HepG2 (cell line): ENCODE measurements around the gene MRPL57. TPM values are rescaled to one million over a fixed set of nuclear protein-coding genes. Genes with fewer than 3 reads are reported as not detected.

Experiments used
- DNMT3B ChIP-seq: conservative IDR thresholded peaks from 2 replicates; pipeline ENCODE4 v1.6.1; 2016; ENCODE audit warnings: missing biosample characterization, control low read depth
- EP300 ChIP-seq, 3 experiments: sonication (generic) in 1 of 3; formaldehyde crosslinking in 1 of 3; IDR thresholded peaks; 2 replicates each; pipeline versions ENCODE4 v1.5.1 to v1.6.1; 2011 to 2020; ENCODE audit warnings: low read depth in 2 of 3, low read length in 2 of 3, borderline replicate concordance in 1 of 3, improper control_type of control experiment in 1 of 3, mild to moderate bottlenecking in 1 of 3, missing genetic modification reagents in 1 of 3, moderate library complexity in 1 of 3
- KDM6A ChIP-seq: IDR thresholded peaks from 2 replicates; pipeline ENCODE4 v1.6.1; 2016; ENCODE audit warnings: low read depth
- RFXAP ChIP-seq: sonication (generic); formaldehyde crosslinking; IDR thresholded peaks from 2 replicates; pipeline ENCODE4 v1.4.0; 2020; ENCODE audit warnings: missing genetic modification reagents, borderline replicate concordance
- SRSF9 ChIP-seq: fragments of 200-400 bp; formaldehyde crosslinking; IDR thresholded peaks from 2 replicates; pipeline ENCODE4 v1.6.1; 2018; ENCODE audit warnings: borderline replicate concordance, mild to moderate bottlenecking, low read depth, low read length; ENCODE audit not compliant: insufficient read depth, poor library complexity, severe bottlenecking
- TCF7L2 ChIP-seq: IDR thresholded peaks from 2 replicates; pipeline ENCODE4 v1.6.1; 2011; ENCODE audit warnings: mild to moderate bottlenecking, low read depth, low read length, moderate library complexity
- ZMAT3 ChIP-seq: sonication (generic); formaldehyde crosslinking; conservative IDR thresholded peaks from 2 replicates; pipeline ENCODE4 v1.7.0; 2021; ENCODE audit warnings: missing genetic modification reagents
- ZNF24 ChIP-seq: fragments of 450-650 bp; IDR thresholded peaks from 2 replicates; pipeline ENCODE4 v1.6.1; 2017; ENCODE audit warnings: antibody characterized with exemption, mild to moderate bottlenecking
- polyA plus RNA-seq, 8 experiments: library from polyadenylated mRNA; depleted of rRNA in 3 of 8; stranded (reverse) in 7 of 8; unstranded in 1 of 8; fragments of >200 nt; fragmentation: Illumina TruSeq in 4 of 8; extraction: Trizol in 4 of 8; gene quantifications; 2 replicates each; pipeline versions ENCODE4 v1.2.1 to v1.2.3, GENCODE V29; 2011 to 2016; ENCODE audit warnings: low read depth in 4 of 8, missing spikeins in 1 of 8, mixed read lengths in 1 of 8; ENCODE audit not compliant: insufficient read depth in 1 of 8
- total RNA-seq, 5 experiments: library from RNA; depleted of rRNA; stranded (reverse); fragments of >200 nt; fragmentation: Illumina TruSeq; extraction: Trizol; gene quantifications; 2 replicates each; pipeline ENCODE4 v1.2.3, GENCODE V29; 2016; ENCODE audit warnings: low read depth in 1 of 5
- TF ChIP-seq, protein P1 (sequence below): sonication (generic); formaldehyde crosslinking; IDR thresholded peaks from 2 replicates; pipeline ENCODE4 v1.4.0; 2020; ENCODE audit warnings: mild to moderate bottlenecking, missing genetic modification reagents
- TF ChIP-seq, protein P2 (sequence below): sonication (generic); formaldehyde crosslinking; IDR thresholded peaks from 2 replicates; pipeline ENCODE4 v1.4.0; 2020; ENCODE audit warnings: mild to moderate bottlenecking, missing genetic modification reagents
- TF ChIP-seq, protein P3 (sequence below): sonication (generic); formaldehyde crosslinking; IDR thresholded peaks from 2 replicates; pipeline ENCODE4 v1.8.0; 2022; ENCODE audit warnings: mild to moderate bottlenecking, missing genetic modification reagents, moderate library complexity
- TF ChIP-seq, protein P4 (sequence below): sonication (generic); formaldehyde crosslinking; IDR thresholded peaks from 2 replicates; pipeline ENCODE4 v1.5.0; 2020; ENCODE audit warnings: mild to moderate bottlenecking, missing genetic modification reagents
- TF ChIP-seq, protein P5 (sequence below): sonication (generic); formaldehyde crosslinking; IDR thresholded peaks from 2 replicates; pipeline ENCODE4; 2020; ENCODE audit warnings: missing genetic modification reagents, mild to moderate bottlenecking, borderline replicate concordance
- TF ChIP-seq, protein P6 (sequence below): sonication (generic); formaldehyde crosslinking; IDR thresholded peaks from 2 replicates; pipeline ENCODE4 v1.4.0; 2020; ENCODE audit warnings: missing genetic modification reagents, borderline replicate concordance

MRPL57 gene
- total and polyA plus RNA-seq, 2 of the 13 experiments (the other 11 are each of a cell fraction or from before 2014, with no cell fraction given), result 19.5 to 35.2 TPM

DNA sequence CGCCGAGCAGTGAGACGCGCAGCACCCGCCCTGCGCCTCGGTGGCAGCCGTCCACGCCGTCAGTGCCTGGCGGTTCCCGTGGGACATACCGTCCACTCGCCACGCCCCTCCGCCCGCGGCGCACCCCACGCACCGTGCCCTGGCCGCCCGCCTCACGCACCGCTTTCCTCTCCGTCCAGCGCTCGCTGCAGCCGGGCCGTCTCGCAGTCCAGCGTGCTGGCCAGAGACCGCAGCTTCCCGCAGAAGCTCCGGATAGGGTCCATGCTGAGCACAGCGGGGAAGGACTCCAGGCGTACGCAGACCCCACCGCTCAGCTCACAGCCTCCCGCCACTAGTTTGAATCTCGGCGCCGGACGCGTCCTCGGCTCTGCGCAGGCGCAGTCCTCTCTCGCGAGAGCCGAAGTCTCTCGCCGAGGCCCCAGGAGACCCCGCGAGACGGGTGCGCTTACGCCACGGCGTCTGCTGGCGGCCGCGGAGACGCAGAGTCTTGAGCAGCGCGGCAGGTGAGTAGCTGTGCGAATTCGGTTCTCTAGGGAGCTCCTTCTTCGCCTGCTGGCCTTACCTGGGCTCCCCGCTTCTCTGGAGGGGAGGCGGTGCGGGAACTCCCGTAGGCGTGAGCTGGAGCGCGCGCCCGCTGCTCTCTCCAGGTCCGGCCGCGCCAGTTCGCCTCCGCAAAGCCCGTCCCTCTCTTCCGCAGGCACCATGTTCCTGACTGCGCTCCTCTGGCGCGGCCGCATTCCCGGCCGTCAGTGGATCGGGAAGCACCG, at the start of gene MRPL57, which contains the start of gene SKA3 (continued):
- TF ChIP-seq, protein P1, sequence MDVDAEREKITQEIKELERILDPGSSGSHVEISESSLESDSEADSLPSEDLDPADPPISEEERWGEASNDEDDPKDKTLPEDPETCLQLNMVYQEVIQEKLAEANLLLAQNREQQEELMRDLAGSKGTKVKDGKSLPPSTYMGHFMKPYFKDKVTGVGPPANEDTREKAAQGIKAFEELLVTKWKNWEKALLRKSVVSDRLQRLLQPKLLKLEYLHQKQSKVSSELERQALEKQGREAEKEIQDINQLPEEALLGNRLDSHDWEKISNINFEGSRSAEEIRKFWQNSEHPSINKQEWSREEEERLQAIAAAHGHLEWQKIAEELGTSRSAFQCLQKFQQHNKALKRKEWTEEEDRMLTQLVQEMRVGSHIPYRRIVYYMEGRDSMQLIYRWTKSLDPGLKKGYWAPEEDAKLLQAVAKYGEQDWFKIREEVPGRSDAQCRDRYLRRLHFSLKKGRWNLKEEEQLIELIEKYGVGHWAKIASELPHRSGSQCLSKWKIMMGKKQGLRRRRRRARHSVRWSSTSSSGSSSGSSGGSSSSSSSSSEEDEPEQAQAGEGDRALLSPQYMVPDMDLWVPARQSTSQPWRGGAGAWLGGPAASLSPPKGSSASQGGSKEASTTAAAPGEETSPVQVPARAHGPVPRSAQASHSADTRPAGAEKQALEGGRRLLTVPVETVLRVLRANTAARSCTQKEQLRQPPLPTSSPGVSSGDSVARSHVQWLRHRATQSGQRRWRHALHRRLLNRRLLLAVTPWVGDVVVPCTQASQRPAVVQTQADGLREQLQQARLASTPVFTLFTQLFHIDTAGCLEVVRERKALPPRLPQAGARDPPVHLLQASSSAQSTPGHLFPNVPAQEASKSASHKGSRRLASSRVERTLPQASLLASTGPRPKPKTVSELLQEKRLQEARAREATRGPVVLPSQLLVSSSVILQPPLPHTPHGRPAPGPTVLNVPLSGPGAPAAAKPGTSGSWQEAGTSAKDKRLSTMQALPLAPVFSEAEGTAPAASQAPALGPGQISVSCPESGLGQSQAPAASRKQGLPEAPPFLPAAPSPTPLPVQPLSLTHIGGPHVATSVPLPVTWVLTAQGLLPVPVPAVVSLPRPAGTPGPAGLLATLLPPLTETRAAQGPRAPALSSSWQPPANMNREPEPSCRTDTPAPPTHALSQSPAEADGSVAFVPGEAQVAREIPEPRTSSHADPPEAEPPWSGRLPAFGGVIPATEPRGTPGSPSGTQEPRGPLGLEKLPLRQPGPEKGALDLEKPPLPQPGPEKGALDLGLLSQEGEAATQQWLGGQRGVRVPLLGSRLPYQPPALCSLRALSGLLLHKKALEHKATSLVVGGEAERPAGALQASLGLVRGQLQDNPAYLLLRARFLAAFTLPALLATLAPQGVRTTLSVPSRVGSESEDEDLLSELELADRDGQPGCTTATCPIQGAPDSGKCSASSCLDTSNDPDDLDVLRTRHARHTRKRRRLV (CRISPR knock-in tag), result 0 out of 2 replicates have a peak, but pooled peaks have one; percentile 40
- TF ChIP-seq, protein P2, sequence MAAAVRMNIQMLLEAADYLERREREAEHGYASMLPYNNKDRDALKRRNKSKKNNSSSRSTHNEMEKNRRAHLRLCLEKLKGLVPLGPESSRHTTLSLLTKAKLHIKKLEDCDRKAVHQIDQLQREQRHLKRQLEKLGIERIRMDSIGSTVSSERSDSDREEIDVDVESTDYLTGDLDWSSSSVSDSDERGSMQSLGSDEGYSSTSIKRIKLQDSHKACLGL (CRISPR knock-in tag), result peak; percentile 89
- TF ChIP-seq SRSF9 (no peak), EP300 (IDR thresholded peaks at IDR 0.05; ENCODE audit: low read depth in 2 of 2, low read length in 2 of 2) (no peak), EP300 (CRISPR knock-in tag; IDR thresholded peaks at IDR 0.05; ENCODE audit: borderline replicate concordance) (0 out of 2 replicates have a peak, but pooled peaks have one; percentile 5), RFXAP (CRISPR knock-in tag) (no peak), ZNF24 (no peak), DNMT3B (0 out of 2 replicates have a peak, but pooled peaks have one; percentile 76), TCF7L2 (no peak), KDM6A (CRISPR knock-in tag) (no peak), ZMAT3 (CRISPR knock-in tag) (no peak; the same call in 1 of the 2 replicates)
- TF ChIP-seq, protein P3, sequence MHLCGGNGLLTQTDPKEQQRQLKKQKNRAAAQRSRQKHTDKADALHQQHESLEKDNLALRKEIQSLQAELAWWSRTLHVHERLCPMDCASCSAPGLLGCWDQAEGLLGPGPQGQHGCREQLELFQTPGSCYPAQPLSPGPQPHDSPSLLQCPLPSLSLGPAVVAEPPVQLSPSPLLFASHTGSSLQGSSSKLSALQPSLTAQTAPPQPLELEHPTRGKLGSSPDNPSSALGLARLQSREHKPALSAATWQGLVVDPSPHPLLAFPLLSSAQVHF, result peak; percentile 95
- TF ChIP-seq, protein P4, sequence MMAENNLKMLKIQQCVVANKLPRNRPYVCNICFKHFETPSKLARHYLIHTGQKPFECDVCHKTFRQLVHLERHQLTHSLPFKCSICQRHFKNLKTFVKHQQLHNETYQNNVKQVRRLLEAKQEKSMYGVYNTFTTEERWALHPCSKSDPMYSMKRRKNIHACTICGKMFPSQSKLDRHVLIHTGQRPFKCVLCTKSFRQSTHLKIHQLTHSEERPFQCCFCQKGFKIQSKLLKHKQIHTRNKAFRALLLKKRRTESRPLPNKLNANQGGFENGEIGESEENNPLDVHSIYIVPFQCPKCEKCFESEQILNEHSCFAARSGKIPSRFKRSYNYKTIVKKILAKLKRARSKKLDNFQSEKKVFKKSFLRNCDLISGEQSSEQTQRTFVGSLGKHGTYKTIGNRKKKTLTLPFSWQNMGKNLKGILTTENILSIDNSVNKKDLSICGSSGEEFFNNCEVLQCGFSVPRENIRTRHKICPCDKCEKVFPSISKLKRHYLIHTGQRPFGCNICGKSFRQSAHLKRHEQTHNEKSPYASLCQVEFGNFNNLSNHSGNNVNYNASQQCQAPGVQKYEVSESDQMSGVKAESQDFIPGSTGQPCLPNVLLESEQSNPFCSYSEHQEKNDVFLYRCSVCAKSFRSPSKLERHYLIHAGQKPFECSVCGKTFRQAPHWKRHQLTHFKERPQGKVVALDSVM (CRISPR knock-in tag), result no peak; the same call in 1 of the 2 replicates
- TF ChIP-seq, protein P5, sequence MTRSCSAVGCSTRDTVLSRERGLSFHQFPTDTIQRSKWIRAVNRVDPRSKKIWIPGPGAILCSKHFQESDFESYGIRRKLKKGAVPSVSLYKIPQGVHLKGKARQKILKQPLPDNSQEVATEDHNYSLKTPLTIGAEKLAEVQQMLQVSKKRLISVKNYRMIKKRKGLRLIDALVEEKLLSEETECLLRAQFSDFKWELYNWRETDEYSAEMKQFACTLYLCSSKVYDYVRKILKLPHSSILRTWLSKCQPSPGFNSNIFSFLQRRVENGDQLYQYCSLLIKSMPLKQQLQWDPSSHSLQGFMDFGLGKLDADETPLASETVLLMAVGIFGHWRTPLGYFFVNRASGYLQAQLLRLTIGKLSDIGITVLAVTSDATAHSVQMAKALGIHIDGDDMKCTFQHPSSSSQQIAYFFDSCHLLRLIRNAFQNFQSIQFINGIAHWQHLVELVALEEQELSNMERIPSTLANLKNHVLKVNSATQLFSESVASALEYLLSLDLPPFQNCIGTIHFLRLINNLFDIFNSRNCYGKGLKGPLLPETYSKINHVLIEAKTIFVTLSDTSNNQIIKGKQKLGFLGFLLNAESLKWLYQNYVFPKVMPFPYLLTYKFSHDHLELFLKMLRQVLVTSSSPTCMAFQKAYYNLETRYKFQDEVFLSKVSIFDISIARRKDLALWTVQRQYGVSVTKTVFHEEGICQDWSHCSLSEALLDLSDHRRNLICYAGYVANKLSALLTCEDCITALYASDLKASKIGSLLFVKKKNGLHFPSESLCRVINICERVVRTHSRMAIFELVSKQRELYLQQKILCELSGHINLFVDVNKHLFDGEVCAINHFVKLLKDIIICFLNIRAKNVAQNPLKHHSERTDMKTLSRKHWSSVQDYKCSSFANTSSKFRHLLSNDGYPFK (CRISPR knock-in tag), result peak; percentile 86; the same call in 1 of the 2 replicates
- TF ChIP-seq, protein P6, sequence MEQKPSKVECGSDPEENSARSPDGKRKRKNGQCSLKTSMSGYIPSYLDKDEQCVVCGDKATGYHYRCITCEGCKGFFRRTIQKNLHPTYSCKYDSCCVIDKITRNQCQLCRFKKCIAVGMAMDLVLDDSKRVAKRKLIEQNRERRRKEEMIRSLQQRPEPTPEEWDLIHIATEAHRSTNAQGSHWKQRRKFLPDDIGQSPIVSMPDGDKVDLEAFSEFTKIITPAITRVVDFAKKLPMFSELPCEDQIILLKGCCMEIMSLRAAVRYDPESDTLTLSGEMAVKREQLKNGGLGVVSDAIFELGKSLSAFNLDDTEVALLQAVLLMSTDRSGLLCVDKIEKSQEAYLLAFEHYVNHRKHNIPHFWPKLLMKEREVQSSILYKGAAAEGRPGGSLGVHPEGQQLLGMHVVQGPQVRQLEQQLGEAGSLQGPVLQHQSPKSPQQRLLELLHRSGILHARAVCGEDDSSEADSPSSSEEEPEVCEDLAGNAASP (CRISPR knock-in tag), result peak; percentile 75
